IMR-90 (cell line): Measurements from ENCODE around the gene IGF2R. TPM values are rescaled to one million over a fixed set of nuclear protein-coding genes. Genes with fewer than 3 reads are reported as not detected.

Experiments
- ATAC-seq: fragments of 200-7000 bp; cut with Tn5 transposase; 2 replicates; pipeline ENCODE4 v1.9.1; 2020; ENCODE audit warnings: low read depth, mild to moderate bottlenecking, moderate library complexity
- BruUV-seq: library from RNA; stranded (reverse); fragments of 400-500 nt; replicated peaks from 2 replicates; lab custom pipeline; 2021; lab: Mats Ljungman, UMichigan
- CTCF ChIA-PET: fragments of 300-600 bp; formaldehyde crosslinking; extraction: SDS; loops from one replicate; lab custom pipeline; 2021; ENCODE audit warnings: antibody characterized with exemption; lab: Yijun Ruan, JAX
- POLR2A ChIA-PET: fragments of 300-600 bp; sonication (Branson Sonifier 250); formaldehyde crosslinking; loops from one replicate; lab custom pipeline; 2022; ENCODE audit warnings: antibody characterized with exemption; ENCODE audit not compliant: unreplicated experiment; lab: Charles Lee
- DNase-seq: peaks from one replicate; pipeline ENCODE4 v3.0.0; 2013
- H2AFZ ChIP-seq: replicated peaks from 2 replicates; pipeline ENCODE3; 2013; ENCODE audit warnings: low read length, mild to moderate bottlenecking; ENCODE audit not compliant: poor library complexity
- H2AK5ac ChIP-seq: 2 replicates; pipeline ENCODE4 v1.6.1; 2013; ENCODE audit warnings: low read depth, low read length, inconsistent platforms
- H2AK9ac ChIP-seq: replicated peaks from 2 replicates; pipeline ENCODE3; 2013; ENCODE audit warnings: mild to moderate bottlenecking, low read depth, low read length, moderate library complexity; ENCODE audit not compliant: poor library complexity
- H2BK120ac ChIP-seq: 2 replicates; pipeline ENCODE4 v1.6.1; 2013; ENCODE audit warnings: low read depth, low read length, inconsistent platforms
- H2BK15ac ChIP-seq: 3 replicates; pipeline ENCODE4 v1.6.1; 2013; ENCODE audit warnings: low read depth, low read length, inconsistent platforms
- H2BK20ac ChIP-seq: 2 replicates; pipeline ENCODE4 v1.6.1; 2013; ENCODE audit warnings: low read depth, mild to moderate bottlenecking, inconsistent platforms, low read length, moderate library complexity
- H2BK5ac ChIP-seq: 2 replicates; pipeline ENCODE4 v1.6.1; 2013; ENCODE audit warnings: mild to moderate bottlenecking, low read depth, low read length, inconsistent platforms; ENCODE audit not compliant: poor library complexity, severe bottlenecking
- H3K14ac ChIP-seq: replicated peaks from 2 replicates; pipeline ENCODE4 v1.6.1; 2013; ENCODE audit warnings: low read depth, low read length, inconsistent platforms
- H3K18ac ChIP-seq: 2 replicates; pipeline ENCODE4 v1.6.1; 2013; ENCODE audit warnings: low read depth, low read length, control low read depth
- H3K23ac ChIP-seq: 2 replicates; pipeline ENCODE4 v1.6.1; 2013; ENCODE audit warnings: low read depth, low read length, inconsistent platforms
- H3K27ac ChIP-seq: 2 replicates; pipeline ENCODE4 v1.5.1; 2013; ENCODE audit warnings: mild to moderate bottlenecking, control low read depth, low read length; ENCODE audit not compliant: insufficient read depth
- H3K27me3 ChIP-seq: 2 replicates; pipeline ENCODE4 v1.6.1; 2013; ENCODE audit warnings: low read length; ENCODE audit not compliant: control insufficient read depth, insufficient read depth
- H3K36me3 ChIP-seq: 2 replicates; pipeline ENCODE4 v1.6.1; 2013; ENCODE audit warnings: low read length, mixed read lengths; ENCODE audit not compliant: control insufficient read depth, insufficient read depth
- H3K4ac ChIP-seq: 2 replicates; pipeline ENCODE4 v1.6.1; 2013; ENCODE audit warnings: low read depth, low read length, inconsistent platforms
- H3K4me1 ChIP-seq: 2 replicates; pipeline ENCODE4 v1.6.1; 2013; ENCODE audit warnings: low read length, mixed read lengths; ENCODE audit not compliant: control insufficient read depth, insufficient read depth
- H3K4me2 ChIP-seq: 2 replicates; pipeline ENCODE4 v1.6.1; 2013; ENCODE audit warnings: low read depth, mild to moderate bottlenecking, control low read depth, low read length, moderate library complexity
- H3K4me3 ChIP-seq: 2 replicates; pipeline ENCODE4 v1.5.1; 2013; ENCODE audit warnings: low read depth, mild to moderate bottlenecking, control low read depth, low read length, moderate library complexity; ENCODE audit not compliant: insufficient read depth
- H3K56ac ChIP-seq: 2 replicates; pipeline ENCODE4 v1.6.1; 2013; ENCODE audit warnings: low read length, inconsistent platforms; ENCODE audit not compliant: insufficient read depth; ENCODE audit errors: extremely low read depth
- H3K79me1 ChIP-seq, 2 experiments: 2 replicates each; pipeline ENCODE4 v1.6.1; 2013; ENCODE audit warnings: low read length in 2 of 2, inconsistent platforms in 1 of 2, low read depth in 1 of 2
- H3K9ac ChIP-seq: 2 replicates; pipeline ENCODE4 v1.6.1; 2013; ENCODE audit warnings: low read depth, low read length, control low read depth
- H3K9me1 ChIP-seq: 2 replicates; pipeline ENCODE4 v1.6.1; 2013; ENCODE audit warnings: low read length, inconsistent platforms; ENCODE audit not compliant: insufficient read depth
- H3K9me3 ChIP-seq: 2 replicates; pipeline ENCODE4 v1.6.1; 2013; ENCODE audit warnings: low read length; ENCODE audit not compliant: control insufficient read depth, insufficient read depth
- H4K20me1 ChIP-seq: 2 replicates; pipeline ENCODE4 v1.6.1; 2013; ENCODE audit warnings: low read length, inconsistent platforms; ENCODE audit not compliant: insufficient read depth
- H4K5ac ChIP-seq: 2 replicates; pipeline ENCODE4 v1.6.1; 2013; ENCODE audit warnings: mild to moderate bottlenecking, low read depth, low read length, control low read depth
- H4K8ac ChIP-seq, 2 experiments: 2 replicates each; pipeline ENCODE4 v1.6.1; 2013; ENCODE audit warnings: low read depth in 2 of 2, low read length in 2 of 2, control low read depth in 1 of 2, inconsistent platforms in 1 of 2
- H4K91ac ChIP-seq: 2 replicates; pipeline ENCODE4 v1.6.1; 2013; ENCODE audit warnings: low read depth, low read length, inconsistent platforms; ENCODE audit not compliant: insufficient read depth
- CEBPB ChIP-seq: IDR thresholded peaks from 2 replicates; pipeline ENCODE4 v1.6.1; 2012; ENCODE audit warnings: low read depth, low read length, improper control_type of control experiment
- WGBS, 2 experiments: methylation state at CpG; one replicate each; pipeline versions ENCODE4 v1.1.5 to v1.1.7; 2013; ENCODE audit warnings: missing lambda C conversion rate in 2 of 2; ENCODE audit not compliant: insufficient read length in 1 of 2; ENCODE audit errors: extremely low coverage in 2 of 2; 5-methylcytosine and 5-hydroxymethylcytosine counted together
- dilution Hi-C: fragments of 300-500 bp; cut with HindIII; formaldehyde crosslinking; loops from one replicate; pipeline ENCODE4 v1.14.3; 2018; ENCODE audit warnings: low sequenced_read_pairs; ENCODE audit not compliant: unreplicated experiment
- in situ Hi-C: fragments of 300-500 bp; cut with MboI; formaldehyde crosslinking; loops from 3 replicates; pipeline ENCODE4 v1.14.3; 2019; ENCODE audit warnings: low sequenced_read_pairs, inconsistent platforms, mixed read lengths
- intact Hi-C: fragments of 100-400 bp; cut with micrococcal nuclease; formaldehyde crosslinking; loops from 2 replicates; pipeline ENCODE4 v1.10.0; 2022
- polyA plus RNA-seq, 3 experiments: library from polyadenylated mRNA; depleted of rRNA; stranded (reverse); fragments of >200 nt; gene quantifications; 2 replicates each; pipeline ENCODE4 v1.2.3, GENCODE V29; 2012; ENCODE audit warnings: low replicate concordance in 1 of 3
- total RNA-seq: library from RNA; depleted of rRNA; stranded (reverse); fragments of >200 nt; gene quantifications from 2 replicates; pipeline ENCODE4 v1.2.3, GENCODE V29; 2012

IGF2R gene
- total and polyA plus RNA-seq, 2 of the 4 experiments (the other 2 are of a cell fraction), result 33.2 to 41.4 TPM

DNA sequence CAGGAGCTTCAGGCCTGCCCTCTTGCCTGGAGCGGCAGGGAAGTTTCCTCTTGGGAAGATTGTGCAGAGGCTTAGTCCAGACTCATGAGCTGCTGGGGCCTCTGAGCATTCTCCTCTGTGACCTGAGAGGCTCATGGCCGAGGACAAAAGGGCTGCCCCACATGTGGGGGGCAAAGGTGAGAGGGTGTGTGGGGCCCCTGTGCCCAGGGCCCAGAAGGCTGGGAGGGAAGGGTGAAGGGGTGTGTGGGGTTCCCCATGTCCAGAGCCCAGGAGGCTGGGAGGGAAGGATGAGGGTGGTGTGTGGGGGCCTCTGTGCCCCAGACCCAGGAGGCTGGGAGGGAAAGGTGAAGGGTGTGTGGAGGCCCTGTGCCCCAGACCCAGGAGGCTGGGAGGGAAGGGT is 101.9 kb downstream of the IGF2R start:
- intact Hi-C loops (no loop called here), dilution Hi-C loops (no loop called here), in situ Hi-C loops (no loop called here)
- WGBS, 2 experiments, result 72% methylated on average over 2 of the region's 2 CpGs; no CpG with 5 or more reads in 1 of the 2 experiments
- ChIA-PET CTCF (no interaction called here), POLR2A (no interaction called here)
- Histone ChIP-seq H4K91ac (no peak overlapping the region), H3K56ac (no peak overlapping the region), H2AFZ (no peak overlapping the region), H3K79me1 (no peaks in the 10 kb centered on the region; a peak in 1 of 4 replicates), H3K27ac (no peak overlapping the region), H4K8ac (no peak overlapping the region), H3K14ac (no peak overlapping the region), H2BK5ac (no peak overlapping the region), H3K4me3 (no peak overlapping the region), H3K9me3 (no peaks in the 10 kb centered on the region), H2AK5ac (no peak overlapping the region), H3K4me1 (no peaks in the 10 kb centered on the region), H2BK120ac (no peak overlapping the region), H3K27me3 (no peaks in the 10 kb centered on the region), H3K18ac (no peak overlapping the region), H4K5ac (no peak overlapping the region), H2BK20ac (no peak overlapping the region), H4K20me1 (no peaks in the 10 kb centered on the region), H3K4ac (no peak overlapping the region), H2BK15ac (no peak overlapping the region), H3K9me1 (peaks cover 2% of the 10 kb centered on the region; the same call in 1 of the 2 replicates), H3K36me3 (peaks cover 71% of the 10 kb centered on the region), H3K9ac (no peak overlapping the region), H3K4me2 (no peak overlapping the region), H3K23ac (no peak overlapping the region), H2AK9ac (no peak overlapping the region)
- no peak for TF ChIP-seq CEBPB
- no peak for ATAC-seq
- no TSS peak for BruUV-seq
- DNase-seq, result no peak
